Gastroesophageal sphincter (tissue), 4 donors: Measurements from ENCODE around the gene DSCAML1. TPM values are rescaled to one million over a fixed set of nuclear protein-coding genes. Genes with fewer than 3 reads are reported as not detected.

Experiments used
- ATAC-seq: fragments of 150-250 bp; one replicate; pipeline ENCODE4 v1.9.1; 2016; ENCODE audit warnings: mild to moderate bottlenecking, moderate library complexity
- H3K27ac ChIP-seq, 4 donors: fragments of 200-600 bp; sonication (generic) in 3 of 4; 1 replicate in 3 of 4; 2 replicates in 1 of 4; pipeline ENCODE4 v1.5.1; 2016 to 2019
- H3K27me3 ChIP-seq: fragments of 200-600 bp; sonication (generic); one replicate; pipeline ENCODE4 v1.5.1; 2019
- H3K36me3 ChIP-seq, 2 donors: fragments of 200-600 bp; sonication (generic); one replicate each; pipeline ENCODE4 v1.5.1; 2019; ENCODE audit warnings: control low read depth in 1 of 2
- H3K4me1 ChIP-seq, 3 donors: fragments of 200-600 bp; sonication (generic); 1 replicate in 2 of 3; 2 replicates in 1 of 3; pipeline ENCODE4 v1.5.1; 2016 to 2019; ENCODE audit warnings: control low read depth in 2 of 3
- H3K4me3 ChIP-seq, 2 donors: fragments of 200-600 bp; sonication (generic); one replicate each; pipeline ENCODE4 v1.5.1; 2019; ENCODE audit warnings: mild to moderate bottlenecking in 1 of 2, moderate library complexity in 1 of 2
- H3K9me3 ChIP-seq, 3 donors: fragments of 200-600 bp; sonication (generic); one replicate each; pipeline ENCODE4 v1.5.1; 2017 to 2019; ENCODE audit warnings: control low read depth in 2 of 3
- CTCF ChIP-seq, 4 experiments: fragments of 200-600 bp in 2 of 4; fragments of 450-650 bp in 2 of 4; sonication (generic) in 1 of 4; IDR thresholded peaks; one replicate each; pipeline ENCODE4 v1.5.1; 2017 to 2019; ENCODE audit warnings: antibody characterized with exemption in 4 of 4, mild to moderate bottlenecking in 2 of 4, moderate library complexity in 2 of 4
- EP300 ChIP-seq: sonication (generic); formaldehyde crosslinking; IDR thresholded peaks from one replicate; pipeline ENCODE4 v1.6.1; 2017; ENCODE audit warnings: antibody characterized with exemption, mild to moderate bottlenecking
- POLR2A ChIP-seq, 2 donors: fragments of 450-650 bp; IDR thresholded peaks; one replicate each; pipeline ENCODE4 v1.6.1; 2017; ENCODE audit warnings: antibody characterized with exemption in 2 of 2, mild to moderate bottlenecking in 2 of 2, moderate library complexity in 1 of 2
- POLR2AphosphoS5 ChIP-seq: sonication (generic); formaldehyde crosslinking; IDR thresholded peaks from one replicate; pipeline ENCODE4 v1.6.1; 2017; ENCODE audit warnings: antibody characterized with exemption
- WGBS, 2 donors: methylation state at CpG; one replicate each; pipeline ENCODE4 v1.1.5; 2018; ENCODE audit warnings: low coverage in 1 of 2; 5-methylcytosine and 5-hydroxymethylcytosine counted together
- total RNA-seq, 4 donors: library from RNA; depleted of rRNA; stranded (reverse); fragments of >200 nt; gene quantifications; one replicate each; pipeline ENCODE4 v1.1.0, GENCODE V29; 2016

The DSCAML1 gene
- total RNA-seq, 4 donors from 2014 or later = 0.35 to 2.5 (median 0.73) TPM

DNA sequence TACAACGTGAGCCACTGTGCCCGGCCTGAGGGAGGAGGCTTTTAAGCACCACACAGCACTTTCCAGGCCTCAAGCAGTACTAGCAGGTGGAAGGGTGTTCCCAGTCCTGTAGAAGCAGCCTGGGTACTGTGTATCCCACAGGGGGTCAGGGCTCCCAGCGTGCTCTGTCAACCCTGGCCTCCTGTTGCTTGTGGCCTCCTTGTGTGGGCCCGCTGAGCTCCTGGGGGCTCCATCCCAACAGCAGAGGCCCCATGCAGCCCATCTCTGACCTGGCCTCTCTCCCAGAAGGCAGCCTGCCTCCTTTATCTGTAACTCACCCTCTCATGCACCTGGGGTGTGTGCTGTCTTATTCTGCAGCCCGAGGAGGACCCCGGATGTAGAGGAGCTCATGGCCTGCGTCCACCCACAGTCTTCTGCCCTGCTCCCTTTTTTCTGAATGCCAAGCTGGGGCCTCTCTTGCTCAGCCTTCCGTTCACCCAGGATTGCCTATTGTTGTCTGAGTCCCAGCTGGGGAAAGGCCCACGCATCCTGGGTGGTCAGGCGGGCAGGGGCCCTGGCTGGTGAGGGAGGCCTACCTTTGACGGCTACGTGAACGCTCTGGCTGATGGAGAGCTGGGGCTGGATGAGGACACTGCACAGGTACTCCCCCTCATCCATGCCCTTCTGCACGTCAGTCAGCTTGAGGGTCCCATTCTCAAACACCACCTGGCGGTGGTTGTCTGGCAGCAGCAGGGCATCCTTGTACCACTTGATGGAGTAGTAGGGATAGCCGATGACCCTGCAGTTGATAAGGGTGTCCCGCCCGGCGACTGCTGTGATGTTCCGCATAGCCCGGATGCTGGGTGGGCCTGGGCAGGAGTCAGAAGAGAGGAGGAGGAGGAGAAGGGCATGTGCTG is 280.9 kb downstream of the DSCAML1 start:
- peaks cover 0 to 12% (median 0%) of the 10 kb centered on the region in 3 donors for H3K4me1 ChIP-seq
- ATAC-seq = no peak
- no peak for TF ChIP-seq EP300
- TF ChIP-seq CTCF (IDR thresholded peaks at IDR 0.05) = no peak
- no peak for TF ChIP-seq POLR2A (IDR thresholded peaks at IDR 0.05)
- no peak for TF ChIP-seq POLR2AphosphoS5
- peaks cover 0 to 6% of the 10 kb centered on the region in 2 donors for H3K36me3 ChIP-seq
- H3K9me3 ChIP-seq = no peaks in the 10 kb centered on the region
- no peak overlapping the region for H3K4me3 ChIP-seq
- peaks cover 22% of the 10 kb centered on the region for H3K27me3 ChIP-seq
- 87% methylated on average over 3 of the region's 21 CpGs; no CpG with 5 or more reads in 1 of the 2 donors for WGBS, 2 donors
- no peak overlapping the region for H3K27ac ChIP-seq

GRCh38 chr11:117514256-117514655 is 282.8 kb downstream of the DSCAML1 start:
- no peak for TF ChIP-seq CTCF (IDR thresholded peaks at IDR 0.05)
- TF ChIP-seq POLR2A (IDR thresholded peaks at IDR 0.05) = no peak
- no peak for TF ChIP-seq EP300
- TF ChIP-seq POLR2AphosphoS5 = no peak
- Histone ChIP-seq H3K9me3 (no peaks in the 10 kb centered on the region), H3K4me3 (no peak overlapping the region), H3K36me3 (peaks cover 0 to 6% of the 10 kb centered on the region in 2 donors), H3K4me1 (peaks cover 0 to 3% (median 0%) of the 10 kb centered on the region in 3 donors), H3K27me3 (peaks cover 22% of the 10 kb centered on the region), H3K27ac (no peak overlapping the region)
- no peak for ATAC-seq
- WGBS, 2 donors = 63 to 97% methylated on average over 3 to 4 of the region's 4 CpGs

DNA sequence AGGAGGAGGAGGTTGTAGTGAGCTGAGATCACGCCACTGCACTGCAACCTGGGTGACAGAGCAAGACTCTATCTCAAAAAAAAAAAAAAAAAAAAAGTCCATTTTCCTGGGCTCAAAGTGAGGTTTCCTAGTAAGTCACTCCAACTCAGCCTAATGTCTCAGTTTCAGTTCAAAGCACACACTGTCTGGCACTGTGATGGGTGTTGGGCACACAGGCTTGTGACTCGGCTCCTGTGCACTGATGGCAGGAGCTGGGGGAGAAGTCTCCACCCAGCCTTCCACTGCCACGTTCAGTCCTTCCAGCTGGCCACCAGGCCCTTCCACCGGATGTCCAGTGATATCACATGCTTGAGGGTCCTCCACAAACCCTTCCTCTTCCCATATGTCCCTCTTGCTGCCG is 283.4 kb downstream of the DSCAML1 start:
- 60 to 90% methylated on average over 2 to 5 of the region's 5 CpGs for WGBS, 2 donors

GRCh38 chr11:117511931-117512539 is 285.0 kb downstream of the DSCAML1 start:
- Histone ChIP-seq H3K4me3 (no peak overlapping the region), H3K4me1 (no peaks in the 10 kb centered on the region), H3K27me3 (peaks cover 22% of the 10 kb centered on the region), H3K27ac (no peak overlapping the region), H3K36me3 (peaks cover 0 to 6% of the 10 kb centered on the region in 2 donors), H3K9me3 (no peaks in the 10 kb centered on the region)
- TF ChIP-seq POLR2A (IDR thresholded peaks at IDR 0.05) (no peak), POLR2AphosphoS5 (no peak), EP300 (no peak), CTCF (IDR thresholded peaks at IDR 0.05) (no peak)
- WGBS, 2 donors = 48 to 92% methylated on average over 4 to 9 of the region's 14 CpGs
- ATAC-seq = no peak

More for the DNA sequence above, 283.4 kb downstream of the DSCAML1 start:
- Histone ChIP-seq H3K4me1 (no peaks in the 10 kb centered on the region), H3K9me3 (no peaks in the 10 kb centered on the region), H3K4me3 (no peak overlapping the region), H3K27ac (no peak overlapping the region), H3K27me3 (peaks cover 22% of the 10 kb centered on the region), H3K36me3 (peaks cover 0 to 6% of the 10 kb centered on the region in 2 donors)
- no peak for ATAC-seq
- TF ChIP-seq CTCF (IDR thresholded peaks at IDR 0.05) (no peak), POLR2AphosphoS5 (no peak), POLR2A (IDR thresholded peaks at IDR 0.05) (no peak), EP300 (no peak)
